Neural cell (in vitro differentiated cells): ENCODE results near the gene HMCN2. TPM values are rescaled to one million over a fixed set of nuclear protein-coding genes. Genes with fewer than 3 reads are reported as not detected.

Experiments
- H2AFZ ChIP-seq: fragments of 200-600, 300-800 bp; sonication (generic), shearing (Covaris generic); 2 replicates; pipeline ENCODE4 v1.6.0; 2014; ENCODE audit warnings: low read depth, mild to moderate bottlenecking, antibody characterized with exemption, low read length, moderate library complexity
- H3F3A ChIP-seq: fragments of 200-600 bp; shearing (Covaris generic); 2 replicates; pipeline ENCODE4 v1.6.1; 2016; ENCODE audit warnings: mild to moderate bottlenecking, moderate library complexity, mixed read lengths, antibody characterized with exemption, low read length; ENCODE audit not compliant: insufficient read depth, poor library complexity, severe bottlenecking
- H3K27ac ChIP-seq: fragments of 200-600, 300-800 bp; sonication (generic), shearing (Covaris generic); 2 replicates; pipeline ENCODE4 v1.5.1; 2014; ENCODE audit warnings: mild to moderate bottlenecking, low read length, moderate library complexity
- H3K27me3 ChIP-seq: fragments of 300-800, 200-600 bp; sonication (generic), shearing (Covaris generic); 2 replicates; pipeline ENCODE4 v1.6.0; 2014; ENCODE audit warnings: mild to moderate bottlenecking, low read depth, low read length, moderate library complexity; ENCODE audit not compliant: insufficient read depth
- H3K36me3 ChIP-seq: fragments of 300-800, 200-600 bp; sonication (generic), shearing (Covaris generic); 2 replicates; pipeline ENCODE4 v1.5.1; 2014; ENCODE audit warnings: mild to moderate bottlenecking, antibody characterized with exemption, low read length, moderate library complexity; ENCODE audit not compliant: insufficient read depth
- H3K4me2 ChIP-seq: fragments of 300-800, 200-600 bp; sonication (generic), shearing (Covaris generic); 2 replicates; pipeline ENCODE4 v1.6.0; 2014; ENCODE audit warnings: mild to moderate bottlenecking, low read length
- H3K4me3 ChIP-seq: fragments of 300-800, 200-600 bp; sonication (generic), shearing (Covaris generic); 2 replicates; pipeline ENCODE4 v1.5.1; 2014; ENCODE audit warnings: mild to moderate bottlenecking, low read length, moderate library complexity
- H3K79me2 ChIP-seq: fragments of 200-600 bp; shearing (Covaris generic); replicated peaks from 2 replicates; pipeline ENCODE4 v1.6.0; 2014; ENCODE audit warnings: mild to moderate bottlenecking, low read length, moderate library complexity; ENCODE audit not compliant: insufficient read depth
- H3K9ac ChIP-seq: fragments of 300-800, 200-600 bp; sonication (generic), shearing (Covaris generic); 2 replicates; pipeline ENCODE4 v1.6.1; 2016; ENCODE audit warnings: mild to moderate bottlenecking, low read length, mixed read lengths
- H3K9me2 ChIP-seq: fragments of 200-600 bp; shearing (Covaris generic); 2 replicates; pipeline ENCODE4 v1.6.1; 2016; ENCODE audit warnings: mild to moderate bottlenecking, low read length, mixed read lengths; ENCODE audit not compliant: insufficient read depth
- H3K9me3 ChIP-seq: fragments of 200-600, 300-800 bp; sonication (generic), shearing (Covaris generic); 2 replicates; pipeline ENCODE4 v1.6.1; 2016; ENCODE audit warnings: mild to moderate bottlenecking, mixed run types, low read length, moderate library complexity, mixed read lengths
- H4K20me1 ChIP-seq: fragments of 200-600 bp; shearing (Covaris generic); 2 replicates; pipeline ENCODE4 v1.6.1; 2016; ENCODE audit warnings: mild to moderate bottlenecking, mixed run types; ENCODE audit not compliant: insufficient read depth
- EP300 ChIP-seq: fragments of 450-650 bp; conservative IDR thresholded peaks from 2 replicates; pipeline ENCODE4 v1.6.1; 2014; ENCODE audit warnings: antibody characterized with exemption, mild to moderate bottlenecking, moderate library complexity; ENCODE audit not compliant: poor library complexity, severe bottlenecking
- EZH2 ChIP-seq: fragments of 200-600, 300-800 bp; shearing (Covaris generic), sonication (generic); IDR thresholded peaks from 2 replicates; pipeline ENCODE4 v1.6.1; 2014; ENCODE audit warnings: antibody characterized with exemption, low read length, borderline replicate concordance, mild to moderate bottlenecking; ENCODE audit not compliant: insufficient read depth, poor library complexity, severe bottlenecking
- MXI1 ChIP-seq: fragments of 450-650 bp; conservative IDR thresholded peaks from 2 replicates; pipeline ENCODE4 v1.6.1; 2014; ENCODE audit warnings: antibody characterized with exemption, mild to moderate bottlenecking; ENCODE audit not compliant: poor library complexity, severe bottlenecking
- POLR2AphosphoS5 ChIP-seq: IDR thresholded peaks from 2 replicates; pipeline ENCODE4 v1.6.1; 2012
- RAD21 ChIP-seq: fragments of 450-650 bp; conservative IDR thresholded peaks from 2 replicates; pipeline ENCODE4 v1.6.1; 2014; ENCODE audit warnings: antibody characterized with exemption, mild to moderate bottlenecking, moderate library complexity
- SMC3 ChIP-seq: fragments of 450-650 bp; conservative IDR thresholded peaks from 2 replicates; pipeline ENCODE4 v1.6.1; 2014; ENCODE audit warnings: antibody characterized with exemption, mild to moderate bottlenecking, moderate library complexity; ENCODE audit not compliant: poor library complexity
- TAF1 ChIP-seq: IDR thresholded peaks from 2 replicates; pipeline ENCODE4 v1.6.1; 2012; ENCODE audit warnings: low read depth
- polyA plus RNA-seq: library from polyadenylated mRNA; depleted of rRNA; stranded (reverse); fragments of >200 nt; gene quantifications from 2 replicates; pipeline ENCODE4 v1.2.3, GENCODE V29; 2014
- TF ChIP-seq, protein P1 (sequence below): fragments of 450-650 bp; IDR thresholded peaks from 2 replicates; pipeline ENCODE4 v1.5.1; 2014; ENCODE audit warnings: antibody characterized with exemption, mild to moderate bottlenecking, moderate library complexity; ENCODE audit not compliant: poor library complexity, severe bottlenecking
- TF ChIP-seq, protein P2 (sequence below): IDR thresholded peaks from 2 replicates; pipeline ENCODE4 v1.6.1; 2012; ENCODE audit warnings: borderline replicate concordance

HMCN2 gene
- polyA plus RNA-seq, 1 donor from 2014 or later = 1.7 TPM

GRCh38 chr9:130409246-130409645, 143.7 kb downstream of the HMCN2 start:
- H3K9ac ChIP-seq = no peak overlapping the region
- no peaks in the 10 kb centered on the region for H3F3A ChIP-seq
- no peaks in the 10 kb centered on the region for H3K9me2 ChIP-seq
- TF ChIP-seq EZH2 = no peak
- no peak for TF ChIP-seq POLR2AphosphoS5
- no peak for TF ChIP-seq EP300
- TF ChIP-seq, protein P1, sequence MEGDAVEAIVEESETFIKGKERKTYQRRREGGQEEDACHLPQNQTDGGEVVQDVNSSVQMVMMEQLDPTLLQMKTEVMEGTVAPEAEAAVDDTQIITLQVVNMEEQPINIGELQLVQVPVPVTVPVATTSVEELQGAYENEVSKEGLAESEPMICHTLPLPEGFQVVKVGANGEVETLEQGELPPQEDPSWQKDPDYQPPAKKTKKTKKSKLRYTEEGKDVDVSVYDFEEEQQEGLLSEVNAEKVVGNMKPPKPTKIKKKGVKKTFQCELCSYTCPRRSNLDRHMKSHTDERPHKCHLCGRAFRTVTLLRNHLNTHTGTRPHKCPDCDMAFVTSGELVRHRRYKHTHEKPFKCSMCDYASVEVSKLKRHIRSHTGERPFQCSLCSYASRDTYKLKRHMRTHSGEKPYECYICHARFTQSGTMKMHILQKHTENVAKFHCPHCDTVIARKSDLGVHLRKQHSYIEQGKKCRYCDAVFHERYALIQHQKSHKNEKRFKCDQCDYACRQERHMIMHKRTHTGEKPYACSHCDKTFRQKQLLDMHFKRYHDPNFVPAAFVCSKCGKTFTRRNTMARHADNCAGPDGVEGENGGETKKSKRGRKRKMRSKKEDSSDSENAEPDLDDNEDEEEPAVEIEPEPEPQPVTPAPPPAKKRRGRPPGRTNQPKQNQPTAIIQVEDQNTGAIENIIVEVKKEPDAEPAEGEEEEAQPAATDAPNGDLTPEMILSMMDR = no peak
- TF ChIP-seq, protein P2, sequence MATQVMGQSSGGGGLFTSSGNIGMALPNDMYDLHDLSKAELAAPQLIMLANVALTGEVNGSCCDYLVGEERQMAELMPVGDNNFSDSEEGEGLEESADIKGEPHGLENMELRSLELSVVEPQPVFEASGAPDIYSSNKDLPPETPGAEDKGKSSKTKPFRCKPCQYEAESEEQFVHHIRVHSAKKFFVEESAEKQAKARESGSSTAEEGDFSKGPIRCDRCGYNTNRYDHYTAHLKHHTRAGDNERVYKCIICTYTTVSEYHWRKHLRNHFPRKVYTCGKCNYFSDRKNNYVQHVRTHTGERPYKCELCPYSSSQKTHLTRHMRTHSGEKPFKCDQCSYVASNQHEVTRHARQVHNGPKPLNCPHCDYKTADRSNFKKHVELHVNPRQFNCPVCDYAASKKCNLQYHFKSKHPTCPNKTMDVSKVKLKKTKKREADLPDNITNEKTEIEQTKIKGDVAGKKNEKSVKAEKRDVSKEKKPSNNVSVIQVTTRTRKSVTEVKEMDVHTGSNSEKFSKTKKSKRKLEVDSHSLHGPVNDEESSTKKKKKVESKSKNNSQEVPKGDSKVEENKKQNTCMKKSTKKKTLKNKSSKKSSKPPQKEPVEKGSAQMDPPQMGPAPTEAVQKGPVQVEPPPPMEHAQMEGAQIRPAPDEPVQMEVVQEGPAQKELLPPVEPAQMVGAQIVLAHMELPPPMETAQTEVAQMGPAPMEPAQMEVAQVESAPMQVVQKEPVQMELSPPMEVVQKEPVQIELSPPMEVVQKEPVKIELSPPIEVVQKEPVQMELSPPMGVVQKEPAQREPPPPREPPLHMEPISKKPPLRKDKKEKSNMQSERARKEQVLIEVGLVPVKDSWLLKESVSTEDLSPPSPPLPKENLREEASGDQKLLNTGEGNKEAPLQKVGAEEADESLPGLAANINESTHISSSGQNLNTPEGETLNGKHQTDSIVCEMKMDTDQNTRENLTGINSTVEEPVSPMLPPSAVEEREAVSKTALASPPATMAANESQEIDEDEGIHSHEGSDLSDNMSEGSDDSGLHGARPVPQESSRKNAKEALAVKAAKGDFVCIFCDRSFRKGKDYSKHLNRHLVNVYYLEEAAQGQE = no peak
- TF ChIP-seq RAD21 = no peak
- TF ChIP-seq SMC3 = no peak
- no peak for TF ChIP-seq TAF1
- TF ChIP-seq MXI1 = no peak
- no peaks in the 10 kb centered on the region for H3K27me3 ChIP-seq
- H3K36me3 ChIP-seq = no peaks in the 10 kb centered on the region
- no peaks in the 10 kb centered on the region for H4K20me1 ChIP-seq
- H3K4me2 ChIP-seq = no peak overlapping the region
- H3K9me3 ChIP-seq = no peaks in the 10 kb centered on the region
- no peak overlapping the region for H2AFZ ChIP-seq
- no peak overlapping the region for H3K27ac ChIP-seq
- no peaks in the 10 kb centered on the region for H3K79me2 ChIP-seq
- no peak overlapping the region for H3K4me3 ChIP-seq

DNA sequence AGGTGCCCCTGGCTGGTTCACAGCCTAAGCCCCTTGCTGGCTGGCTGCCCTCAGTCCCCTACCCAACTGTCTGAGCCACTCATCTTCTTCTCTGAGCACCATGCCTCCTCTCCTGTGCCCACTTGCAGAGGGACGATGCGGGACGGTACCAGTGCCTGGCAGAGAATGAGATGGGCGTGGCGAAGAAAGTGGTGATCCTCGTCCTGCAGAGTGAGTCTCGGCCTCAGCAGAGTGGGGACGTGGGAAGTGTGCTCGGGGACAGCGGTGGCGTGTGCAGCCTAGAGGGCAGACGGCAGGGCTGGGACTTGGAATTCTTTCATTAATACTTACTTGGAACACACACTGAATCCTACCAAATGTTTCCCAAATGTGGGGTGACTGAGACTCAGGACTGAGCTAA, 144.9 kb downstream of the HMCN2 start:
- TF ChIP-seq EZH2 (no peak), TAF1 (no peak), MXI1 (no peak), EP300 (no peak), RAD21 (no peak), SMC3 (no peak)
- TF ChIP-seq, protein P1 = no peak
- H3K9me3 ChIP-seq = no peaks in the 10 kb centered on the region
- no peaks in the 10 kb centered on the region for H4K20me1 ChIP-seq
- no peak overlapping the region for H3K4me3 ChIP-seq
- no peak overlapping the region for H2AFZ ChIP-seq
- H3K9me2 ChIP-seq = no peaks in the 10 kb centered on the region
- no peaks in the 10 kb centered on the region for H3K79me2 ChIP-seq
- no peak overlapping the region for H3K9ac ChIP-seq
- no peaks in the 10 kb centered on the region for H3K36me3 ChIP-seq
- no peaks in the 10 kb centered on the region for H3K27me3 ChIP-seq
- H3K4me2 ChIP-seq = no peak overlapping the region
- H3K27ac ChIP-seq = no peak overlapping the region
- H3F3A ChIP-seq = no peaks in the 10 kb centered on the region
